Loucy (cell line): ENCODE measurements around the gene DACT1.
A peak's percentile ranks its signal among the peaks of the same experiment; 100 is the strongest.

Experiments
- EZH2phosphoT487 ChIP-seq: fragments of 200-600 bp; IDR thresholded peaks from 2 replicates; pipeline ENCODE4 v1.6.1; 2018; ENCODE audit warnings: antibody characterized with exemption, mild to moderate bottlenecking, moderate library complexity, borderline replicate concordance
- TF ChIP-seq, protein P1 (sequence below): fragments of 200-600 bp; sonication (generic); conservative IDR thresholded peaks from 2 replicates; pipeline ENCODE4 v1.5.1; 2014; ENCODE audit warnings: mild to moderate bottlenecking, antibody characterized with exemption, low read length

- TF ChIP-seq, protein P1, sequence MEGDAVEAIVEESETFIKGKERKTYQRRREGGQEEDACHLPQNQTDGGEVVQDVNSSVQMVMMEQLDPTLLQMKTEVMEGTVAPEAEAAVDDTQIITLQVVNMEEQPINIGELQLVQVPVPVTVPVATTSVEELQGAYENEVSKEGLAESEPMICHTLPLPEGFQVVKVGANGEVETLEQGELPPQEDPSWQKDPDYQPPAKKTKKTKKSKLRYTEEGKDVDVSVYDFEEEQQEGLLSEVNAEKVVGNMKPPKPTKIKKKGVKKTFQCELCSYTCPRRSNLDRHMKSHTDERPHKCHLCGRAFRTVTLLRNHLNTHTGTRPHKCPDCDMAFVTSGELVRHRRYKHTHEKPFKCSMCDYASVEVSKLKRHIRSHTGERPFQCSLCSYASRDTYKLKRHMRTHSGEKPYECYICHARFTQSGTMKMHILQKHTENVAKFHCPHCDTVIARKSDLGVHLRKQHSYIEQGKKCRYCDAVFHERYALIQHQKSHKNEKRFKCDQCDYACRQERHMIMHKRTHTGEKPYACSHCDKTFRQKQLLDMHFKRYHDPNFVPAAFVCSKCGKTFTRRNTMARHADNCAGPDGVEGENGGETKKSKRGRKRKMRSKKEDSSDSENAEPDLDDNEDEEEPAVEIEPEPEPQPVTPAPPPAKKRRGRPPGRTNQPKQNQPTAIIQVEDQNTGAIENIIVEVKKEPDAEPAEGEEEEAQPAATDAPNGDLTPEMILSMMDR, result peak; percentile 62
- TF ChIP-seq EZH2phosphoT487, result no peak
Measured at GRCh38 chr14:58639842-58640484, 2.2 kb downstream of the DACT1 start.
